Measurements from ENCODE around the gene ARHGAP26. TPM values are rescaled to one million over a fixed set of nuclear protein-coding genes. Genes with fewer than 3 reads are reported as not detected.
A peak's percentile ranks its signal among the peaks of the same experiment; 100 is the strongest.

ARHGAP26 gene
- total RNA-seq, 1 experiment from 2014 or later, result 54.3 TPM

DNA sequence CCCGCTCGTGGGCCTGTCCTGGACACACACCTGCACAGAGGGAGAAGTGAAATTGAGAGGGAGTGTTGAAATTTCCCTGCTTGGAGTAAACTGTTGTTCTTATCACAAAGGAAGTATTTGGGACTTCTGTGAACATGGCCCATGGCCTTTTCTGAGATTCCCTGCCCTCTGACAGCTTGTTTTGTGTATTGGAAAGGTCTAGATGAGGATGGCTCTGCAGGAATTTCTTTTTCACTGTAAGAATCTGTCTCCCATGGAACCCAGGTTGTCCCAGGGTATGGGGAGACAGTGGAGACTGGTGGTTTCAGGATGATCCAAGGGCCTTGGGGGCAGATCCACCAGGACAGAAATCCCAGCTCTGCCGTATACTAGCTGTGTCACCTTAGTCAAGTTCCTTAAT is 121.8 kb downstream of the ARHGAP26 start:
- no peak overlapping the region for H3K4me3 Mint-ChIP-seq (ENCODE audit: unreplicated experiment)
- DNase-seq (ENCODE audit: unreplicated experiment), result no peak

DNA sequence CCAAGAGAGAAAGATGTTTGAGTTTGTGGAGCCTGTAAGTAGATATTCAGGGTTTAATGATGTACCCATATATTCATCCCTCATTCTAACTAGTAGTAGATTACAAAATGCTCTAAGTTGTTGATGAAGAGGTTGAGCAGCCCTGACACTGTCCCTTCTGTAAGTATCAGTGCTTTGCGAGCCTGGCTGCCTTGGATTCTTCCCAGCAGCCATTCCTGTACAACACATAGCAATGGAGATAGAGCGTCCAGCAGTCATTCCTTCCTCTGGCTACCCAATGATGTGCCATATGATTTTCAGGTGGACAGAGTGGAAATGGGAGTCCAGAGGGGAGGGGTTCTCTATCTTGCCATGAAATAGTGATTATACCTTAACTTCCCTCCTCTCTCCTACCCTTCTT is 124.1 kb downstream of the ARHGAP26 start:
- Mint-ChIP-seq H3K27me3 (ENCODE audit: insufficient read depth, unreplicated experiment) (no peaks in the 10 kb centered on the region), H3K4me1 (ENCODE audit: insufficient read depth, unreplicated experiment) (peaks cover 19% of the 10 kb centered on the region), H3K9me3 (ENCODE audit: unreplicated experiment) (no peaks in the 10 kb centered on the region), H3K4me3 (ENCODE audit: unreplicated experiment) (no peak overlapping the region), H3K36me3 (ENCODE audit: insufficient read depth, unreplicated experiment) (no peaks in the 10 kb centered on the region), H3K27ac (ENCODE audit: low read depth, unreplicated experiment) (no peak overlapping the region)
- BruUV-seq (replicated peaks), result no TSS peak
- intact Hi-C loops (cut with micrococcal nuclease), result no loop called here
- DNase-seq (ENCODE audit: unreplicated experiment), result no peak
- POLR2A ChIA-PET, result interaction anchor here (0.6 kb wide), 1 partner anchor 194 kb away, joined by 3 read pairs; no protein-coding TSS in a partner anchor
- TF ChIP-seq, protein P1, sequence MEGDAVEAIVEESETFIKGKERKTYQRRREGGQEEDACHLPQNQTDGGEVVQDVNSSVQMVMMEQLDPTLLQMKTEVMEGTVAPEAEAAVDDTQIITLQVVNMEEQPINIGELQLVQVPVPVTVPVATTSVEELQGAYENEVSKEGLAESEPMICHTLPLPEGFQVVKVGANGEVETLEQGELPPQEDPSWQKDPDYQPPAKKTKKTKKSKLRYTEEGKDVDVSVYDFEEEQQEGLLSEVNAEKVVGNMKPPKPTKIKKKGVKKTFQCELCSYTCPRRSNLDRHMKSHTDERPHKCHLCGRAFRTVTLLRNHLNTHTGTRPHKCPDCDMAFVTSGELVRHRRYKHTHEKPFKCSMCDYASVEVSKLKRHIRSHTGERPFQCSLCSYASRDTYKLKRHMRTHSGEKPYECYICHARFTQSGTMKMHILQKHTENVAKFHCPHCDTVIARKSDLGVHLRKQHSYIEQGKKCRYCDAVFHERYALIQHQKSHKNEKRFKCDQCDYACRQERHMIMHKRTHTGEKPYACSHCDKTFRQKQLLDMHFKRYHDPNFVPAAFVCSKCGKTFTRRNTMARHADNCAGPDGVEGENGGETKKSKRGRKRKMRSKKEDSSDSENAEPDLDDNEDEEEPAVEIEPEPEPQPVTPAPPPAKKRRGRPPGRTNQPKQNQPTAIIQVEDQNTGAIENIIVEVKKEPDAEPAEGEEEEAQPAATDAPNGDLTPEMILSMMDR (IDR thresholded peaks at IDR 0.05; ENCODE audit: unreplicated experiment), result no peak
- CTCF ChIA-PET, result no interaction called here

More for the DNA sequence above, 121.8 kb downstream of the ARHGAP26 start:
- H3K27me3 Mint-ChIP-seq (ENCODE audit: insufficient read depth, unreplicated experiment), result no peaks in the 10 kb centered on the region
- POLR2A ChIA-PET, result interaction anchor here (0.7 to 1.1 kb wide), 3 partner anchors 35 to 179 kb away, joined by 3 to 4 read pairs (median 4); no protein-coding TSS in a partner anchor
- TF ChIP-seq, protein P1 (IDR thresholded peaks at IDR 0.05; ENCODE audit: unreplicated experiment), result no peak
- no TSS peak for BruUV-seq (replicated peaks)
- H3K36me3 Mint-ChIP-seq (ENCODE audit: insufficient read depth, unreplicated experiment), result no peaks in the 10 kb centered on the region
- H3K9me3 Mint-ChIP-seq (ENCODE audit: unreplicated experiment), result no peaks in the 10 kb centered on the region
- H3K27ac Mint-ChIP-seq (ENCODE audit: low read depth, unreplicated experiment), result no peak overlapping the region
- intact Hi-C loops (cut with micrococcal nuclease), result no loop called here
- CTCF ChIA-PET, result interaction anchor here (0.6 to 26.6 kb wide), 8 partner anchors 7 to 1095 kb away, joined by 3 to 1942 read pairs (median 35); no protein-coding TSS in a partner anchor
- H3K4me1 Mint-ChIP-seq (ENCODE audit: insufficient read depth, unreplicated experiment), result peaks cover 19% of the 10 kb centered on the region

DNA sequence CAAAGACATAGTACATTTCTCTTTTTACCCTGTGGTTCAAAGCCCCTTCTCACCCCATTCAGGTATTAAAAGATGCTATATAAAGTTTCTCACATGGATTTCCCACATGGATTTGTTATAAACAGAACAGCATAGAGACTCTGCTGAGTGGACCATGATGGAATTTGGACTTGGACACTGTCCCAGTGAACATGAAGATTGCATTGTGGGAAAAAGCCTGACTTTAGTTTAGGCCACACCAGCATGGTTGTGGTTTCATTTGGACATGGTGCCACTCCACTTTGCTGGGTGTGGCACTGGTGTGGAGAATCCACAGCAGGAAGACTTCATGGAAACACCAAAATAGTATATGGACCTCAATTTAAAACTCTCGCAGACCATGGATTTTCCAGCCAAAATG is 124.6 kb downstream of the ARHGAP26 start:
- Mint-ChIP-seq H3K9me3 (ENCODE audit: unreplicated experiment) (no peaks in the 10 kb centered on the region), H3K4me1 (ENCODE audit: insufficient read depth, unreplicated experiment) (peaks cover 19% of the 10 kb centered on the region), H3K36me3 (ENCODE audit: insufficient read depth, unreplicated experiment) (no peaks in the 10 kb centered on the region), H3K27ac (ENCODE audit: low read depth, unreplicated experiment) (no peak overlapping the region), H3K4me3 (ENCODE audit: unreplicated experiment) (no peak overlapping the region), H3K27me3 (ENCODE audit: insufficient read depth, unreplicated experiment) (no peaks in the 10 kb centered on the region)
- POLR2A ChIA-PET, result interaction anchor here (1.2 kb wide), 1 partner anchor 15 kb away, joined by 3 read pairs; no protein-coding TSS in a partner anchor
- no TSS peak for BruUV-seq (replicated peaks)
- CTCF ChIA-PET, result interaction anchor here (1.8 to 5.0 kb wide), 2 partner anchors 13 to 180 kb away, joined by 3 to 67 read pairs; no protein-coding TSS in a partner anchor
- DNase-seq (ENCODE audit: unreplicated experiment), result peak; percentile 31
- TF ChIP-seq, protein P1 (IDR thresholded peaks at IDR 0.05; ENCODE audit: unreplicated experiment), result no peak
- intact Hi-C loops (cut with micrococcal nuclease), result no loop called here

DNA sequence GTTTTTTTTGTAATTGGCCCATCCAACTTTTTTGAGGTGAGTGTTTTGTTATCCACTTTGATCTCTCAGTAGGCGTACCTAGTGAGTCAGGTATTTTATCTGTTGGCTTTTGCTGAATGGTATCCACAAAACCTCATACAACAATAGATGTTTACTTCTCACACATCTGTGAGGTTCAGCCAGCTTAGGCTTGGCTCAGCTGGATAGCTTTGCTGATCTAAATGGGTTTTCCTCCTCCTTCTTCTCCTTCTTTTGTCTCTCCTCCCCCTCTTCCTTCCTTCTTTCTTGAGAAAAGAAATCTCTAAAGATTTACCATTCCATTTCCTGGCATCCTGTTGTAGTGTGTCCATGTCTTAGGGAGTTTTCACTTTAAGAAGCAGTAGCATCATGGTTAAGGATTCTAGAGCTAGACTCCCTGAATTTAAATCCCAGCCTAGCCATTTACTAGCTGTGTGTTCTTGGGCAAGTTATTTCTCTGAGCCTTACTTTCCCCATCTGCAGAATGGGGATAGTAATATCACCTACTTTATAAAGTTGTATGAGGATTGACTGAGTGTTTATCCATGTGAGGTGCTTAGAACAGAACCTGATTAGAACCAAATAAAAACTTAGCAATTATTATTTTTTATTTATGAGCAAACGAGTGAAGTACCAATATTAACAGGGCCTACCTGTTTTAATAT is 126.3 kb downstream of the ARHGAP26 start:
- no peak for DNase-seq (ENCODE audit: unreplicated experiment)
- Mint-ChIP-seq H3K27me3 (ENCODE audit: insufficient read depth, unreplicated experiment) (no peaks in the 10 kb centered on the region), H3K9me3 (ENCODE audit: unreplicated experiment) (no peaks in the 10 kb centered on the region), H3K4me1 (ENCODE audit: insufficient read depth, unreplicated experiment) (peaks cover 28% of the 10 kb centered on the region), H3K36me3 (ENCODE audit: insufficient read depth, unreplicated experiment) (no peaks in the 10 kb centered on the region), H3K4me3 (ENCODE audit: unreplicated experiment) (no peak overlapping the region), H3K27ac (ENCODE audit: low read depth, unreplicated experiment) (no peak overlapping the region)
- TF ChIP-seq, protein P1 (IDR thresholded peaks at IDR 0.05; ENCODE audit: unreplicated experiment), result no peak
- ChIA-PET POLR2A (interaction anchor here (0.6 to 1.0 kb wide), 4 partner anchors 10 to 154 kb away, joined by 3 read pairs; no protein-coding TSS in a partner anchor), CTCF (interaction anchor here (0.6 to 7.0 kb wide), 13 partner anchors 7 to 1286 kb away, joined by 3 to 76 read pairs (median 6); no protein-coding TSS in a partner anchor)
- intact Hi-C loops (cut with micrococcal nuclease), result no loop called here
- BruUV-seq (replicated peaks), result no TSS peak

All from MCF 10A (cell line).